ENCODE results near the gene RPL15.

- TF ChIP-seq CTCF (conservative IDR thresholded peaks at IDR 0.05; ENCODE audit: low read length) (peak; percentile 35; the same call in 1 of the 2 replicates), EZH2phosphoT487 (IDR thresholded peaks at IDR 0.05; ENCODE audit: borderline replicate concordance, low read depth, low read length) (no peak)
Measured at GRCh38 chr3:23875113-23875725, 41.7 kb upstream of the RPL15 start.

Measured in OCI-LY7 (cell line).